ENCODE measurements around the gene NDUFB3. TPM values are rescaled to one million over a fixed set of nuclear protein-coding genes. Genes with fewer than 3 reads are reported as not detected.
A peak's percentile ranks its signal among the peaks of the same experiment; 100 is the strongest.
"Not testable (repeated sequence)": the region's sequence is repeated elsewhere in the genome, so short reads cannot be mapped to it uniquely, and the experiment has no call there.

NDUFB3 gene
- total RNA-seq, 1 donor from 2014 or later = 105 TPM

- no peak overlapping the region for H3K27ac Mint-ChIP-seq
- H3K27me3 Mint-ChIP-seq (ENCODE audit: insufficient read depth) = no peaks in the 10 kb centered on the region
Measured at GRCh38 chr2:201108341-201108740, 36.5 kb downstream of the NDUFB3 start.

GRCh38 chr2:201109186-201109585 lies 37.4 kb downstream of the NDUFB3 start:
- no peak for DNase-seq (ENCODE audit: low spot score)
- intact Hi-C loops (cut with micrococcal nuclease) = no loop called here
- Mint-ChIP-seq H3K27ac (no peak overlapping the region), H3K4me3 (no peak overlapping the region), H3K27me3 (ENCODE audit: insufficient read depth) (no peaks in the 10 kb centered on the region), H3K4me1 (ENCODE audit: low read depth) (peaks cover 12% of the 10 kb centered on the region), H3K36me3 (ENCODE audit: low read depth) (peaks cover 8% of the 10 kb centered on the region), H3K9me3 (no peaks in the 10 kb centered on the region)

More at GRCh38 chr2:201108341-201108740, 36.5 kb downstream of the NDUFB3 start:
- DNase-seq (ENCODE audit: low spot score) = no peak
- intact Hi-C loops (cut with micrococcal nuclease) = no loop called here
- Mint-ChIP-seq H3K4me1 (ENCODE audit: low read depth) (peaks cover 8% of the 10 kb centered on the region), H3K4me3 (no peak overlapping the region), H3K9me3 (no peaks in the 10 kb centered on the region), H3K36me3 (ENCODE audit: low read depth) (peaks cover 6% of the 10 kb centered on the region)

GRCh38 chr2:201110615-201111014 lies 38.8 kb downstream of the NDUFB3 start:
- Mint-ChIP-seq H3K27me3 (ENCODE audit: insufficient read depth) (no peaks in the 10 kb centered on the region), H3K4me1 (ENCODE audit: low read depth) (peaks cover 25% of the 10 kb centered on the region), H3K27ac (no peak overlapping the region), H3K36me3 (ENCODE audit: low read depth) (peaks cover 8% of the 10 kb centered on the region), H3K9me3 (no peaks in the 10 kb centered on the region), H3K4me3 (no peak overlapping the region)
- DNase-seq (ENCODE audit: low spot score) = no peak
- intact Hi-C loops (cut with micrococcal nuclease) = no loop called here

GRCh38 chr2:201111096-201111495 lies 39.3 kb downstream of the NDUFB3 start:
- intact Hi-C loops (cut with micrococcal nuclease) = no loop called here
- Mint-ChIP-seq H3K36me3 (ENCODE audit: low read depth) (peaks cover 6% of the 10 kb centered on the region), H3K9me3 (no peaks in the 10 kb centered on the region), H3K27me3 (ENCODE audit: insufficient read depth) (no peaks in the 10 kb centered on the region), H3K4me1 (ENCODE audit: low read depth) (peaks cover 28% of the 10 kb centered on the region), H3K4me3 (no peak overlapping the region), H3K27ac (no peak overlapping the region)
- no peak for DNase-seq (ENCODE audit: low spot score)

- no peaks in the 10 kb centered on the region for H3K27me3 Mint-ChIP-seq (ENCODE audit: insufficient read depth)
- peak overlapping the region; percentile 94 for H3K4me3 Mint-ChIP-seq
- peaks cover 15% of the 10 kb centered on the region for H3K36me3 Mint-ChIP-seq (ENCODE audit: low read depth)
- no peak for DNase-seq (ENCODE audit: low spot score)
- peak overlapping the region; percentile 100 for H3K27ac Mint-ChIP-seq
- no peaks in the 10 kb centered on the region for H3K9me3 Mint-ChIP-seq
- peaks cover 39% of the 10 kb centered on the region for H3K4me1 Mint-ChIP-seq (ENCODE audit: low read depth)
- intact Hi-C loops (cut with micrococcal nuclease) = no loop called here
Measured at GRCh38 chr2:201114350-201114749, 42.5 kb downstream of the NDUFB3 start.

- Mint-ChIP-seq H3K9me3 (no peaks in the 10 kb centered on the region), H3K36me3 (ENCODE audit: low read depth) (peaks cover 18% of the 10 kb centered on the region), H3K27me3 (ENCODE audit: insufficient read depth) (no peaks in the 10 kb centered on the region), H3K27ac (peak overlapping the region; percentile 100), H3K4me3 (peak overlapping the region; percentile 94), H3K4me1 (ENCODE audit: low read depth) (peaks cover 39% of the 10 kb centered on the region)
- intact Hi-C loops (cut with micrococcal nuclease) = loop anchor here (5.0 kb wide), 4 partner anchors 332 to 1262 kb away; partner anchors contain the start of genes BMPR2, C2orf69 and TMEM237
- no peak for DNase-seq (ENCODE audit: low spot score)
Measured at GRCh38 chr2:201114846-201115245, 43.0 kb downstream of the NDUFB3 start.

- peaks cover 30% of the 10 kb centered on the region for H3K36me3 Mint-ChIP-seq (ENCODE audit: low read depth)
- H3K4me3 Mint-ChIP-seq = peak within 1 kb of the TSS; percentile 94
- intact Hi-C loops (cut with micrococcal nuclease) = loop anchor here (1.0 to 5.0 kb wide), 9 partner anchors 45 to 1261 kb away; partner anchors contain the start of genes BMPR2, C2orf69, HYCC2 and NIF3L1
- no peaks in the 10 kb centered on the region for H3K27me3 Mint-ChIP-seq (ENCODE audit: insufficient read depth)
- no peaks in the 10 kb centered on the region for H3K9me3 Mint-ChIP-seq
- peaks cover 53% of the 10 kb centered on the region for H3K4me1 Mint-ChIP-seq (ENCODE audit: low read depth)
- peak; percentile 86 for DNase-seq (ENCODE audit: low spot score)
- H3K27ac Mint-ChIP-seq = peak within 1 kb of the TSS; percentile 100
Measured at GRCh38 chr2:201116115-201116958, 44.5 kb downstream of the NDUFB3 start, which contains the start of gene CFLAR. Gene CFLAR, plus strand, starts transcription at chr2:201116164. Its CDS starts 13,702 bp downstream, at chr2:201129866.

GRCh38 chr2:201116959-201117734 lies 45.3 kb downstream of the NDUFB3 start:
- Mint-ChIP-seq H3K9me3 (no peaks in the 10 kb centered on the region), H3K27me3 (ENCODE audit: insufficient read depth) (no peaks in the 10 kb centered on the region), H3K27ac (peak overlapping the region; percentile 100), H3K4me1 (ENCODE audit: low read depth) (peaks cover 60% of the 10 kb centered on the region), H3K36me3 (ENCODE audit: low read depth) (peaks cover 35% of the 10 kb centered on the region), H3K4me3 (peak overlapping the region; percentile 94)
- intact Hi-C loops (cut with micrococcal nuclease) = loop anchor here (1.0 to 5.0 kb wide), 12 partner anchors 12 to 1260 kb away; partner anchors contain the start of genes BMPR2, C2orf69, HYCC2 and NIF3L1
- peak; percentile 49 for DNase-seq (ENCODE audit: low spot score)

GRCh38 chr2:201117735-201118094 lies 45.9 kb downstream of the NDUFB3 start:
- not testable (repeated sequence) for H3K9me3 Mint-ChIP-seq; H3K27me3 Mint-ChIP-seq (ENCODE audit: insufficient read depth); DNase-seq (ENCODE audit: low spot score)
- peaks cover 61% of the 10 kb centered on the region for H3K4me1 Mint-ChIP-seq (ENCODE audit: low read depth)
- H3K36me3 Mint-ChIP-seq (ENCODE audit: low read depth) = peaks cover 41% of the 10 kb centered on the region
- intact Hi-C loops (cut with micrococcal nuclease) = loop anchor here (1.0 to 5.0 kb wide), 10 partner anchors 12 to 1260 kb away; partner anchors contain the start of genes BMPR2, C2orf69, ORC2 and TMEM237
- H3K27ac Mint-ChIP-seq = peak overlapping the region; percentile 100
- peak overlapping the region; percentile 94 for H3K4me3 Mint-ChIP-seq

GRCh38 chr2:201118121-201118960 lies 46.5 kb downstream of the NDUFB3 start:
- peak; percentile 78 for DNase-seq (ENCODE audit: low spot score)
- H3K4me3 Mint-ChIP-seq = peak overlapping the region; percentile 94

GRCh38 chr2:201118961-201119854 lies 47.4 kb downstream of the NDUFB3 start:
- Mint-ChIP-seq H3K9me3 (no peaks in the 10 kb centered on the region), H3K36me3 (ENCODE audit: low read depth) (peaks cover 52% of the 10 kb centered on the region), H3K4me1 (ENCODE audit: low read depth) (peaks cover 69% of the 10 kb centered on the region), H3K27ac (peak overlapping the region; percentile 100), H3K27me3 (ENCODE audit: insufficient read depth) (no peaks in the 10 kb centered on the region), H3K4me3 (peak overlapping the region; percentile 94)
- no peak for DNase-seq (ENCODE audit: low spot score)
- intact Hi-C loops (cut with micrococcal nuclease) = loop anchor here (2.0 to 5.0 kb wide), 6 partner anchors 144 to 1258 kb away; partner anchors contain the start of genes BMPR2, C2orf69 and TMEM237

More at GRCh38 chr2:201118121-201118960, 46.5 kb downstream of the NDUFB3 start:
- H3K27ac Mint-ChIP-seq = peak overlapping the region; percentile 100
- H3K4me1 Mint-ChIP-seq (ENCODE audit: low read depth) = peaks cover 65% of the 10 kb centered on the region
- H3K36me3 Mint-ChIP-seq (ENCODE audit: low read depth) = peaks cover 46% of the 10 kb centered on the region
- H3K27me3 Mint-ChIP-seq (ENCODE audit: insufficient read depth) = no peaks in the 10 kb centered on the region
- no peaks in the 10 kb centered on the region for H3K9me3 Mint-ChIP-seq
- intact Hi-C loops (cut with micrococcal nuclease) = loop anchor here (2.0 to 5.0 kb wide), 6 partner anchors 144 to 1259 kb away; partner anchors contain the start of genes BMPR2, C2orf69 and TMEM237
